ENCODE data around the gene DNAJA2.

- no peak for TF ChIP-seq EZH2 (IDR thresholded peaks at IDR 0.05; ENCODE audit: insufficient read depth, poor library complexity, severe bottlenecking)
- no peak for TF ChIP-seq EZH2phosphoT487 (IDR thresholded peaks at IDR 0.05; ENCODE audit: insufficient read depth, low read depth)
These were observed 44.9 kb upstream of the DNAJA2 start for GRCh38 chr16:47018223-47018891.
